ENCODE data around the gene EIF4G3. TPM values are rescaled to one million over a fixed set of nuclear protein-coding genes. Genes with fewer than 3 reads are reported as not detected.

Gene EIF4G3
- total and polyA plus RNA-seq, 10 of the 15 experiments (the other 5 are each of a cell fraction or from before 2014, with no cell fraction given), result 7.4 to 45.1 (median 29.1) TPM

- H3K79me2 ChIP-seq (ENCODE audit: control insufficient read depth, insufficient read depth, low read length), result no peaks in the 10 kb centered on the region; the same call in 1 of the 2 replicates
- H3K27me3 ChIP-seq (replicated peaks in 1 of 2; ENCODE audit: control insufficient read depth in 2 of 2, insufficient read depth in 2 of 2, low read length in 1 of 2), result no peaks in the 10 kb centered on the region
- no peaks in the 10 kb centered on the region for H3K9me3 ChIP-seq (replicated peaks; ENCODE audit: control insufficient read depth, insufficient read depth, low read length)
- no peak overlapping the region for H3K4me2 ChIP-seq (ENCODE audit: control insufficient read depth, insufficient read depth)
- CTCF ChIA-PET, result interaction anchor here (0.5 kb wide), 1 partner anchor 27 kb away, joined by 3 read pairs; no protein-coding TSS in a partner anchor
- 98% methylated on average over 4 of the region's 4 CpGs for WGBS (ENCODE audit: insufficient coverage, insufficient replicate concordance, low lambda C conversion rate, missing lambda C conversion rate)
- H2AFZ ChIP-seq (ENCODE audit: control insufficient read depth, low read depth, low read length), result no peak overlapping the region
- H3K9ac ChIP-seq (ENCODE audit: control insufficient read depth, insufficient read depth, low read length), result no peak overlapping the region
- no peaks in the 10 kb centered on the region; the same call in 1 of the 2 replicates for H3K4me1 ChIP-seq (ENCODE audit: control insufficient read depth, insufficient read depth, low read length)
- RAD21 ChIA-PET (ENCODE audit: unreplicated experiment), result no interaction called here
- POLR2A ChIA-PET, result interaction anchor here (0.6 kb wide), 1 partner anchor 69 kb away, joined by 8 read pairs; no protein-coding TSS in a partner anchor
- DNase-seq (ENCODE audit: low read depth, low spot score) (no peak), FAIRE-seq (no peak), ATAC-seq (no peak)
- H3K36me3 ChIP-seq (ENCODE audit: control insufficient read depth in 2 of 2, insufficient read depth in 2 of 2, low read length in 1 of 2), result peaks cover 0 to 2% of the 10 kb centered on the region in 2 experiments; a peak in 2 of 4 replicates
- intact Hi-C loops (cut with micrococcal nuclease; ENCODE audit: unreplicated experiment), result no loop called here
- no peak for TF ChIP-seq SMAD5 (IDR thresholded peaks at IDR 0.05; ENCODE audit: low read depth)
- TF ChIP-seq PAX5 (IDR thresholded peaks at IDR 0.05; ENCODE audit: borderline replicate concordance, low read depth, low read length), result no peak
- H3K27ac ChIP-seq (ENCODE audit: control insufficient read depth, insufficient read depth), result no peak overlapping the region
- H4K20me1 ChIP-seq (ENCODE audit: control insufficient read depth, insufficient read depth), result no peaks in the 10 kb centered on the region
- SMC1A ChIA-PET (ENCODE audit: uncharacterized antibody, unreplicated experiment), result no interaction called here
- H3K4me3 ChIP-seq, result no peak overlapping the region
- in situ Hi-C loops (cut with MboI), result no loop called here
- no TSS peak for BruUV-seq (replicated peaks)
Observed at GRCh38 chr1:21121764-21122471, 54.8 kb downstream of the EIF4G3 start.

- POLR2A ChIA-PET, result interaction anchor here (0.6 kb wide), 4 partner anchors 68 to 562 kb away, joined by 3 to 6 read pairs (median 4); no protein-coding TSS in a partner anchor
- no peak for ATAC-seq
Observed at GRCh38 chr1:21118167-21118566, 58.5 kb downstream of the EIF4G3 start.

More at GRCh38 chr1:21118167-21118566, 58.5 kb downstream of the EIF4G3 start:
- ChIA-PET CTCF (interaction anchor here (1.3 to 2.9 kb wide), 3 partner anchors 11 to 77 kb away, joined by 4 to 11 read pairs (median 7); no protein-coding TSS in a partner anchor), SMC1A (ENCODE audit: uncharacterized antibody, unreplicated experiment) (interaction anchor here (2.5 kb wide), 1 partner anchor 10 kb away, joined by 7 read pairs; no protein-coding TSS in a partner anchor), RAD21 (ENCODE audit: unreplicated experiment) (interaction anchor here (0.6 to 0.8 kb wide), 2 partner anchors 17 to 1783 kb away, joined by 4 to 5 read pairs; no protein-coding TSS in a partner anchor)
- H3K9ac ChIP-seq (ENCODE audit: control insufficient read depth, insufficient read depth, low read length), result no peak overlapping the region
- H3K36me3 ChIP-seq (ENCODE audit: control insufficient read depth in 2 of 2, insufficient read depth in 2 of 2, low read length in 1 of 2), result no peaks in the 10 kb centered on the region; a peak in 2 of 4 replicates
- no peak overlapping the region for H2AFZ ChIP-seq (ENCODE audit: control insufficient read depth, low read depth, low read length)
- no peak overlapping the region for H3K27ac ChIP-seq (ENCODE audit: control insufficient read depth, insufficient read depth)
- H4K20me1 ChIP-seq (ENCODE audit: control insufficient read depth, insufficient read depth), result no peaks in the 10 kb centered on the region
- DNase-seq (ENCODE audit: low read depth, low spot score), result no peak
- TF ChIP-seq ZNF274 (IDR thresholded peaks at IDR 0.05; ENCODE audit: insufficient read depth, insufficient read length), result no peak
- no peak for TF ChIP-seq HSF1 (IDR thresholded peaks at IDR 0.05; ENCODE audit: low read depth, low read length)
- intact Hi-C loops (cut with micrococcal nuclease; ENCODE audit: unreplicated experiment), result no loop called here
- no peak overlapping the region for H3K4me3 ChIP-seq
- H3K4me2 ChIP-seq (ENCODE audit: control insufficient read depth, insufficient read depth), result no peak overlapping the region
- no peaks in the 10 kb centered on the region; the same call in 1 of the 2 replicates for H3K79me2 ChIP-seq (ENCODE audit: control insufficient read depth, insufficient read depth, low read length)
- no peaks in the 10 kb centered on the region; the same call in 1 of the 2 replicates for H3K4me1 ChIP-seq (ENCODE audit: control insufficient read depth, insufficient read depth, low read length)
- in situ Hi-C loops (cut with MboI), result no loop called here
- 93% methylated on average over 6 of the region's 6 CpGs for WGBS (ENCODE audit: insufficient coverage, insufficient replicate concordance, low lambda C conversion rate, missing lambda C conversion rate)
- H3K27me3 ChIP-seq (replicated peaks in 1 of 2; ENCODE audit: control insufficient read depth in 2 of 2, insufficient read depth in 2 of 2, low read length in 1 of 2), result no peaks in the 10 kb centered on the region
- BruUV-seq (replicated peaks), result no TSS peak
- no peak for FAIRE-seq
- no peaks in the 10 kb centered on the region for H3K9me3 ChIP-seq (replicated peaks; ENCODE audit: control insufficient read depth, insufficient read depth, low read length)

Data from GM12878 (cell line).